K562 (cell line): ENCODE data around the gene FAM219A. TPM values are rescaled to one million over a fixed set of nuclear protein-coding genes. Genes with fewer than 3 reads are reported as not detected.

ENCODE experiments used
- ATAC-seq: fragments of 200-7000 bp; cut with Tn5 transposase; 3 replicates; pipeline ENCODE4 v1.9.1; 2020; ENCODE audit warnings: moderate library complexity
- BruUV-seq: library from RNA; stranded (reverse); fragments of 400-500 nt; replicated peaks from 2 replicates; lab custom pipeline; 2021; lab: Mats Ljungman, UMichigan
- CTCF ChIA-PET: fragments of 300-600 bp; formaldehyde crosslinking; extraction: SDS; loops from one replicate; lab custom pipeline; 2021; ENCODE audit warnings: low intra/inter-chr PET ratio; lab: Yijun Ruan, JAX
- POLR2A ChIA-PET: fragments of 300-600, 350-650 bp; sonication (Branson Sonifier 250); formaldehyde crosslinking; extraction: SDS; loops from one replicate; lab custom pipeline; 2021; ENCODE audit warnings: antibody characterized with exemption, inconsistent platforms; lab: Yijun Ruan, JAX
- DNase-seq, 4 experiments: peaks; one replicate each; pipeline versions ENCODE4 v3.0.0 to v3.0.0-alpha.2; 2011 to 2018; ENCODE audit warnings: low spot score in 3 of 4, mixed read lengths in 3 of 4; ENCODE audit errors: extremely low read depth in 1 of 4
- FAIRE-seq: peaks from 2 replicates; lab custom pipeline; 2011; peaks lifted over from hg19 to GRCh38; lab: Jason Lieb, UNC
- H2AFZ ChIP-seq: 2 replicates; pipeline ENCODE4 v1.6.0; 2011; ENCODE audit warnings: low read depth, low read length, control low read depth, inconsistent platforms
- H3K27ac ChIP-seq: fragments of 200-600 bp; 3 replicates; pipeline ENCODE4 v1.8.0; 2011; ENCODE audit warnings: low read depth, mild to moderate bottlenecking, control low read depth, inconsistent platforms, low read length, moderate library complexity, mixed read lengths; ENCODE audit errors: extremely low read depth
- H3K27me3 ChIP-seq, 2 experiments: fragments of 300-600 bp in 1 of 2; 2 replicates in 1 of 2; 3 replicates in 1 of 2; pipeline versions ENCODE4 v1.6.0 to v1.8.0; 2011; ENCODE audit warnings: inconsistent platforms in 2 of 2, low read length in 2 of 2, mild to moderate bottlenecking in 1 of 2, mixed read lengths in 1 of 2, moderate library complexity in 1 of 2; ENCODE audit not compliant: control insufficient read depth in 2 of 2, insufficient read depth in 2 of 2
- H3K36me3 ChIP-seq: fragments of 300-600 bp; 3 replicates; pipeline ENCODE4 v1.8.0; 2011; ENCODE audit warnings: mild to moderate bottlenecking, low read length, inconsistent platforms; ENCODE audit not compliant: control insufficient read depth, insufficient read depth
- H3K4me1 ChIP-seq, 2 experiments: fragments of 200-600 bp in 1 of 2; replicated peaks in 1 of 2; 2 replicates in 1 of 2; 3 replicates in 1 of 2; pipeline versions ENCODE4 v1.5.1 to v1.8.0; 2011; ENCODE audit warnings: inconsistent platforms in 2 of 2, low read length in 2 of 2, mild to moderate bottlenecking in 1 of 2, mixed read lengths in 1 of 2, moderate library complexity in 1 of 2; ENCODE audit not compliant: control insufficient read depth in 2 of 2, insufficient read depth in 2 of 2
- H3K4me2 ChIP-seq: 2 replicates; pipeline ENCODE4 v1.6.1; 2011; ENCODE audit warnings: low read length, control low read depth, inconsistent platforms, mixed read lengths; ENCODE audit not compliant: insufficient read depth
- H3K4me3 ChIP-seq: fragments of 200-600 bp; sonication (generic), shearing (Covaris generic); 2 replicates; pipeline ENCODE4 v1.5.1; 2016; ENCODE audit warnings: control low read depth, inconsistent platforms
- H3K79me2 ChIP-seq: fragments of 200-600 bp; 3 replicates; pipeline ENCODE4 v1.8.0; 2011; ENCODE audit warnings: low read length, inconsistent platforms; ENCODE audit not compliant: control insufficient read depth, insufficient read depth
- H3K9ac ChIP-seq, 2 experiments: 2 replicates each; pipeline versions ENCODE4 v1.6.0 to v1.6.1; 2011; ENCODE audit warnings: low read depth in 2 of 2, low read length in 2 of 2, control low read depth in 1 of 2, inconsistent platforms in 1 of 2, mild to moderate bottlenecking in 1 of 2, mixed read lengths in 1 of 2; ENCODE audit not compliant: insufficient read depth in 1 of 2
- H3K9me1 ChIP-seq: one replicate; pipeline ENCODE4 v1.6.0; 2011; ENCODE audit warnings: inconsistent platforms, mild to moderate bottlenecking, low read length, moderate library complexity; ENCODE audit not compliant: control insufficient read depth, insufficient read depth
- H3K9me3 ChIP-seq: replicated peaks from 2 replicates; pipeline ENCODE4 v1.5.1; 2011; ENCODE audit warnings: low read depth, low read length, inconsistent platforms; ENCODE audit not compliant: control insufficient read depth, insufficient read depth
- H4K20me1 ChIP-seq: replicated peaks from 2 replicates; pipeline ENCODE4 v1.6.1; 2011; ENCODE audit warnings: low read length, inconsistent platforms, mixed read lengths; ENCODE audit not compliant: control insufficient read depth, insufficient read depth
- ATF4 ChIP-seq: fragments of 450-650 bp; formaldehyde crosslinking; IDR thresholded peaks from 2 replicates; pipeline ENCODE4 v1.4.0; 2022; ENCODE audit warnings: mild to moderate bottlenecking, moderate library complexity
- NR2F6 ChIP-seq: fragments of 450-650 bp; formaldehyde crosslinking; IDR thresholded peaks from 2 replicates; pipeline ENCODE4 v1.4.0; 2020; ENCODE audit warnings: mild to moderate bottlenecking
- SMAD1 ChIP-seq: fragments of 150-350 bp; IDR thresholded peaks from 2 replicates; pipeline ENCODE4 v1.6.1; 2014; ENCODE audit warnings: low read length, low read depth; ENCODE audit not compliant: partially characterized antibody
- SP2 ChIP-seq: IDR thresholded peaks from 2 replicates; pipeline ENCODE4 v1.6.1; 2011; ENCODE audit warnings: mild to moderate bottlenecking, low read depth, low read length, moderate library complexity; ENCODE audit not compliant: poor library complexity, severe bottlenecking; ENCODE audit errors: extremely low read depth
- TCF3 ChIP-seq: sonication (generic); formaldehyde crosslinking; IDR thresholded peaks from 2 replicates; pipeline ENCODE4 v1.4.0; 2020; ENCODE audit warnings: mild to moderate bottlenecking, missing genetic modification reagents
- THAP7 ChIP-seq: fragments of 250-450 bp; sonication (Bioruptor Pico); IDR thresholded peaks from 2 replicates; pipeline ENCODE4 v1.5.0; 2021
- VEZF1 ChIP-seq: fragments of 200-800 bp; sonication (Bioruptor generic); IDR thresholded peaks from 2 replicates; pipeline ENCODE4 v1.6.1; 2017; ENCODE audit warnings: missing genetic modification characterization, missing compliant biosample characterization
- ZHX1 ChIP-seq: fragments of 150-350 bp; conservative IDR thresholded peaks from 2 replicates; pipeline ENCODE4 v1.6.1; 2014; ENCODE audit warnings: low read length
- ZNF197 ChIP-seq: fragments of 200-800 bp; sonication (Bioruptor generic); IDR thresholded peaks from 2 replicates; pipeline ENCODE4 v1.6.1; 2016; ENCODE audit warnings: low read depth, missing genetic modification characterization, missing compliant biosample characterization
- ZNF592 ChIP-seq: fragments of 450-650 bp; IDR thresholded peaks from 2 replicates; pipeline ENCODE4 v1.6.1; 2017; ENCODE audit warnings: antibody characterized with exemption, mild to moderate bottlenecking
- WGBS: fragments of 100-300 bp; shearing (Covaris generic); methylation state at CpG from one replicate; pipeline ENCODE4 v1.1.6; 2016; ENCODE audit warnings: low coverage, mixed read lengths; ENCODE audit not compliant: insufficient coverage; ENCODE audit errors: missing lambda C conversion rate; 5-methylcytosine and 5-hydroxymethylcytosine counted together
- in situ Hi-C: fragments of 300-500 bp; cut with MboI; formaldehyde crosslinking; loops from 4 replicates; pipeline ENCODE4 v1.15.0; 2018; ENCODE audit warnings: inconsistent platforms, mixed read lengths
- intact Hi-C: fragments of 100-400 bp; cut with micrococcal nuclease; formaldehyde crosslinking; loops from 2 replicates; pipeline ENCODE4 v1.14.2; 2022
- polyA plus RNA-seq, 8 experiments: library from polyadenylated mRNA; depleted of rRNA in 4 of 8; stranded (reverse) in 5 of 8; unstranded in 3 of 8; fragments of >200 nt; fragmentation: Nextera tagmentation in 2 of 8; fragmentation: Illumina TruSeq in 1 of 8; extraction: Ambion mirVana in 2 of 8; extraction: Trizol in 1 of 8; gene quantifications; 2 replicates each; pipeline versions ENCODE4 v1.2.1 to v1.2.3, GENCODE V29; 2011 to 2014; ENCODE audit warnings: inconsistent platforms in 1 of 8, missing spikeins in 1 of 8
- total RNA-seq, 7 experiments: library from RNA; depleted of rRNA in 6 of 7; stranded (reverse); fragments of >200 nt in 6 of 7; fragmentation: Illumina TruSeq in 2 of 7; extraction: Trizol in 2 of 7; gene quantifications; 2 replicates each; pipeline versions ENCODE4 v1.2.1 to v1.2.3, GENCODE V29; 2011 to 2021; ENCODE audit warnings: low replicate concordance in 1 of 7

Gene FAM219A
- total and polyA plus RNA-seq, 9 of the 15 experiments (the other 6 are each of a cell fraction or from before 2014, with no cell fraction given), result 0.63 to 8.6 (median 2.9) TPM

GRCh38 chr9:34443976-34444375, 14.4 kb downstream of the FAM219A start (continued):
- TF ChIP-seq ZNF592, result no peak
- no peak for TF ChIP-seq THAP7 (CRISPR knock-in tag)
- TF ChIP-seq TCF3 (CRISPR knock-in tag), result no peak
- TF ChIP-seq, all 486 proteins: peak for 0

- POLR2A ChIA-PET, result interaction anchor here (0.6 to 1.3 kb wide), 4 partner anchors 10 to 105 kb away, joined by 3 to 4 read pairs (median 4); partner anchors contain the start of gene FAM219A
- Histone ChIP-seq H4K20me1 (no peaks in the 10 kb centered on the region), H3K36me3 (no peaks in the 10 kb centered on the region), H2AFZ (no peak overlapping the region), H3K9ac (no peak overlapping the region), H3K4me2 (no peak overlapping the region), H3K79me2 (no peaks in the 10 kb centered on the region), H3K4me3 (no peak overlapping the region), H3K4me1 (no peaks in the 10 kb centered on the region), H3K9me1 (no peaks in the 10 kb centered on the region), H3K27me3 (no peaks in the 10 kb centered on the region), H3K9me3 (no peaks in the 10 kb centered on the region), H3K27ac (no peak overlapping the region)
- WGBS, result 53% methylated on average over 2 of the region's 2 CpGs
- in situ Hi-C loops, result no loop called here
- ATAC-seq (no peak), FAIRE-seq (no peak), DNase-seq (no peak)
- CTCF ChIA-PET, result no interaction called here
- intact Hi-C loops, result no loop called here
- BruUV-seq, result no TSS peak
- TF ChIP-seq ATF4 (CRISPR knock-in tag) (no peak), SP2 (no peak), ZNF197 (CRISPR knock-in tag) (no peak), VEZF1 (no peak), SMAD1 (no peak), ZHX1 (no peak), NR2F6 (CRISPR knock-in tag) (no peak)
Observed at GRCh38 chr9:34443533-34443932, 14.8 kb downstream of the FAM219A start.
